Umbilical cord (tissue), 2 donors: ENCODE measurements around the gene MEOX1. TPM values are rescaled to one million over a fixed set of nuclear protein-coding genes. Genes with fewer than 3 reads are reported as not detected.
"Not testable (repeated sequence)": the region's sequence is repeated elsewhere in the genome, so short reads cannot be mapped to it uniquely, and the experiment has no call there.

Experiments used
- DNase-seq: peaks from one replicate; pipeline ENCODE4 v3.0.0-alpha.2; 2015; ENCODE audit warnings: low spot score
- total RNA-seq: library from RNA; depleted of rRNA; stranded (reverse); fragments of >200 nt; gene quantifications from one replicate; pipeline ENCODE4 v1.2.3, GENCODE V29; 2014; ENCODE audit warnings: low replicate concordance; ENCODE audit not compliant: insufficient read depth

Gene MEOX1
- total RNA-seq, 1 donor from 2014 or later = 4.6 TPM

DNA sequence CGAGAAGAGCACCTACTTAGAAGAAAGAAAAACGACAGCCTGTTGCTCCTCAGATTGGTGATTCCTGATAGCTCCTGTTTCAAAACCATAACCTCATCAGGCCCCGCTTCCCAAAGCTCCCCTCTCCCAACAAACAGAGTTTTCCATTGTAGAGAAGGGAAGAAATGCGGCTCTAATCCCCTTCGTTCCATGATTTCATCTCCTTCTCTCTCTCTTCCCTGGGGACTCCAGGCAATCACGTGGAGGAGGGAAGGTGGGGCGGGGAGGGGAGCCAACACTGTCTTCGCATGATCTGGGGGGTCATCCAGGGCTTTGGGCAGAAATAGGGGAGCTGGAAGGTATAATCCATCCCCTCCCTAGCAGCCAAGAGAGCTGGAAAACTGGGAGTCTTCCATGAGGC, 43.4 kb downstream of the MEOX1 start:
- no peak for DNase-seq

DNA sequence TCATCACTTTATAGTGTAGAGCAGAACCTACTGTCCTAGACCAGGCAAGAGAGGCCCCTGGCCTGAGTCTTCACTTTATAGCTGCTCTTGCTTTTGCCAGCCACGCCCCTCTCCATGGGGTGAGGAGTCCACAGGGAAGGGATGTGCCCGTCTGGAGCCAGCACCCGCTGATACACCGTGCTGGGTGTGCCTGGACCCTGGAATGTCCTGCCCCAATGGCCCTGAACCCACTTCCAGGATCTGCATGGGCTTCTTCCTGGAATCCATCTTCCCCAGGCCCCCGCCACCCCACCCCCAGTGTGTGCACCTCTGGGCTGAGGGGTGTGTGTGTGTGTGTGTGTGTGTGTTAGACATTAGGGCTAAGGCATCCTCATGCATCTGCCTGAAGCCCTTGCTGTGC, 44.9 kb downstream of the MEOX1 start:
- DNase-seq = no peak

DNA sequence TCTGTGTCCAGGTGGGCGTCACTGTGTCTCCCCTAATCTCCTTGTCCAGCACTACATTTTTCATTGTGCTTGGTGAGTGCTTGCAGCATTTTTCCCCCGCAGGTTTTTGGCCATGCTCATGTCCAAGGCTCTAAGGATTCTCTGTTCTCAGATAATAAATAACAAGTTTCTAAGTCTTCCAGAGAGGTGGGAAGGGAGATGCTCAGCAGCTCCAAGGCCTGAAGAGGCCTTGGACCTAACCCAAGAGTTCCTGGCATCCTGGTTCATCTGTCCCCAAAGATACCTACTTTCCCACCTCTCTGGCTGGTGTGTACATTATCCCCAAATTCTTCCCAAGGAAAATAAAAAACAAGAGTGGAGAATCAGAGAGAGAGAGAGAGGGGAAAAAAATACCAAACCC, 45.3 kb downstream of the MEOX1 start:
- DNase-seq = no peak

DNA sequence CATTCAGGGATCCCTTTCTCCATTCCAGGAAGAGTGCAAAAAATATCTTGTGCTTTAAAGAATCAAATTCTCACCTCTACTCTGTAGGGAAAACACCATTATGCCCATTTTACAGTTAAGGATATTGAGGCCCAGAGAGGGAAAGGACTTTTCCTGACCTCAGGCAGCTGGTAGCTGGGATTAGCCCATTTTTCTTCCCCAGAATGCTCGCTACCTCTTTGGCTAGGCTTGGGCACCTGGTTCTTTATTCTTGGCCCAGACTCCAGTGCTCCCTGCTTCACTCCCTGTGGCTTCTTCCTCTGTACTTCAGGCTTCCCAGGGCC, 45.7 kb downstream of the MEOX1 start:
- no peak for DNase-seq

DNA sequence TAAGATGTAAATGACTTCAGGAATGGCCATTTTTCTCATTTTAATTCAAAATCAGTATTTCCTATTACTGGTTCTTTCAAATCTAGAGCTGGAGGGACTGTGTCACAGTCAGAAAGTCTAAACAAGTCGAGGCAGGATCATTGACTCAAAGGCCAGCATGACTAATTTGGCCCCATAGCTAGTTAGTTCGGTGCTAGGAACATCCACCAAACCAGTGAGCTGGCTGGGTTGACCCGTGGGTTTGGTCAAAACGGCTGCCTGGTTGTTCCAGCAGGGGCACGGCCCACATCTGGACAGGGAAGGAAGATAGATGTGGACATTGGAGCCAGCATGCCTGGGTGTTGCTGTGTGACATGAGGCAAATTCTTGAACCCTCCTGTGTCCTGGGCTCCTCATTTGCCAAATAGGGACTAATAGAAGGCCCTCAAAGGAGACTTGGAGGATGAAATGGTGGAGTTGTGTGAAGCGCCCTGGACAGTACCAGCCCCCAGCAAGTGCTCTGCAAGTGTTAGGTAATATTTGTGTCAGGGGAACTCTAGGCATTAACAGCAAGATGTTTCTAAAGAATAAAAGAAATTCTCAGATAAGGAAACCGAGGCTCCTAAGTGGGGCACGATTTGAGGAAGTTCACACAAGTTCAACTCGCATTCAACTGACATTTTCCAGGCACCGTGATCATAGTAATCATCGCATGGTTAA, 46.2 kb downstream of the MEOX1 start:
- DNase-seq = no peak

DNA sequence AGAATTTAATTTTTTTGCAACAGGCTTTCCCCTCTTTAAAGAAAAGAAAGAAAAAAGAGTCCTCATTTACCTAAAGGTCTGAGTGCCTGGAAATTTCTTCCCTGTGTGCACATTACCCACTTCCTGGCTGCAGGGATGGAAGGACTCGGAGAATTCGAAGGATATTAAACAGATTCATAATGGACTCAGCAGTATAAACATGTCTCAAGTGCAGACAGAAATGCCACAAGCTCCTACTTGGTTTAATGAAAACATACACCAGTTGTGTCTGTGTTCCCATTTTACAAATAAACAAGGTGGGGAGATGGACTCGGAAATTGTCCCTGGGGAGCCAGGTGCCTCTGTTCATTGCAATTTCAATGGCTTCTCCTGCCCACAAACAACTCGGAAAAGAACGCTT, 47.2 kb downstream of the MEOX1 start:
- DNase-seq = no peak

DNA sequence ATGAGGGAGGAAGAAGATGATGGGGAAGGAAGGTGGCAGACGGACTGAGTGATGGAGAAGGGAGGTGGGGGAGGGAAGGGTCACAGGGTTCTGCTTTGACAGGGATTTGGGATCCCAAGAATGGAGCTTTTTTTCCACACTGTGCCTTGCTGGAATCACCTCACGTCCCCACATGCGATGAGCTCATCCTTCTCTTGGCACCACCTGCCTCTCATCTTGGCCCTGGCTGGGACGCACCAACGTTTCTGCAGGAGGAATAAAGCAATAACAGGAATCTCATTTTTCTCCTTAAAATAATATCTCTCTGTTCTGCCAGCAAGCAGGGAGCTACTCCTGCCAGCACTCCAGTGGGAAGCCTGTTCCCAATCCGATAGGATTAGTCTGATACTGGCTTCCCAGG, 47.8 kb downstream of the MEOX1 start:
- DNase-seq = no peak

DNA sequence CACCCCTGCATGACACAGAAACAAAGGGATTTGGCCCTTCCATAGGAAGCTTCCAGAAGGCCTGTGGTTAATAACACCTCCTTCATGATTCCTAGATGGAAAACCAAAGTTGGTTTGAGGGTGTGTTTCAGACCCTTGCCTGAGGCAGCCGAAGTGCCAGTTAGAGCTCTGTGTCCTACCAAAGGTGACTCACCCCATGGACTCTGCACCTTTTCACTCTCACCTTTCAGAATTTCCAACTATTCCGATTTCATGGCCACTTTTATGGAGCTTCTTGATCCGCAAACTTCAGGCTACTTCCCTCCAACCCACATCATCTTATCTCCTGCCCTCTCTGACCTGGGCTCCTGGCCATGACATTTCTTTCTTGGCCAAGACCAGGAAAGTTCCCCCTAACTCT, 49.2 kb downstream of the MEOX1 start:
- no peak for DNase-seq

DNA sequence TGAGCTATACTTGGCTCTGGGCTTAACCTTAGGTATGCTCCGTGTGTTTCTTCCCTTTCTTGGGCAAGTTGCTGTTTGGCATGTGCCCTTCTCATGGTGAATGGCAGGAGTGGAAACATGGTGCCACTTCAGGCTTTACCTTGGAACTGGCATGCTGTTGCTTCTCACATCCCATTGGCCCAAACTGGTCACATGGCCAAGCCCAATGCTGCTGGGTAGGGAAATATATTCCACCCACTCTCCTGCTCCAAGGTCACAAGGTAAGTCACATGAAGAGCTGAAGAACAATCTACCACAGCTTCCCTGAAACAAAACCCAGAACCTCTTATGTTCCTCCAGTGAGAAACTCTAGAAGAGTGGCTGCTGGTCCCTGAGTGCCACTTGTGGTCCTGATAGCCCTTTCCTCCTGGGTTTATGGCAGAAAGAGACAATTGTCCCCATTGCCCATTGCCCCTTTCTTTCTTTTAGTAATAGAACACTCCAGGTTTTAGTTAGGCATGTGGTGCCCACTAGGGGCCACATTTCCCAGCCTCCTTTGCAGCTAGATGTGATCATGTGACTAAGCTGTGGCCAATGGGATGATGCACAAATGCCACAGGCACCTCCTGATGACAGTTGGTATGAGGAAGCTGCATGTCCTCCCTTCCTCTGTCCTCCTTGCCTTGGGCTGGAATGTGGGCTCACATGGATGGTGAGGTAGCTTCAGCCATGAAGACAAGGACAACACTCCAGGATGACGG, 50.3 kb downstream of the MEOX1 start:
- DNase-seq = no peak

DNA sequence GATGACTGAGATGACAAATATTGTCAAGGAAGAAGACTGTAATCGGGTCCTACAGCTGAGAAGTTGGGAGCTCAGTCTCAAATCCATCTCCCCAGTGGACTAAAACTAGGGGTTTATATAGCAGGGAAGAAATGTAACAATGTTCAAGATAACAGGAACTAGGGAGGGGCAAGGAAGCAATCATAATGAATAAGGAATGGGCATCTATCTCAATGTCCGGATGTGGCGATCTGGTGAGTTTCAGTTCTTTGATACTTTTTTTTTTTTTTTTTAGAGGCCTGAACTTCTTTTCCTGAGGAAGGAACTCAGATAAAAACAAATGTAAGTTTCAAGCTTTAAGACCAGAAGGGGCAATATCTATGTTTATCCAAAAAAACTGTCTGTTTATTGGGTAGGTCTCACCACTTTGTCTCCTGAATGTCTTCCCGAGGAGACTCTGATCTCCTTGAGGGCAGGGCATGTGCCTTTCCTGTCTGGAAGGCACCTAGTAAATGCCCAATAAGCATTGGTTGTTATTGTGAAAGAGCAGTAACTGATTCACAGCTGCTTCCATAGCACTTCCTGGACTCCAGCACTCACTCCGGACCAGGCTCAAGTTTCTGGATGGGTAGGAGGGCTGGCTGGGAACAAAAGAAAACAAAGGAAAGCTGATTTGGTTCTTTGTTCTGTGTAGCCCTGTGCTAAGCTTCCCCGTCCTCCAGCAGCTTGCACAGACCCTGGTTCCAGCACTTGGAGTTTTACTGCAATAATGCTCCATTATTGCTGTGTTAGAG, 51.9 kb downstream of the MEOX1 start:
- no peak for DNase-seq

DNA sequence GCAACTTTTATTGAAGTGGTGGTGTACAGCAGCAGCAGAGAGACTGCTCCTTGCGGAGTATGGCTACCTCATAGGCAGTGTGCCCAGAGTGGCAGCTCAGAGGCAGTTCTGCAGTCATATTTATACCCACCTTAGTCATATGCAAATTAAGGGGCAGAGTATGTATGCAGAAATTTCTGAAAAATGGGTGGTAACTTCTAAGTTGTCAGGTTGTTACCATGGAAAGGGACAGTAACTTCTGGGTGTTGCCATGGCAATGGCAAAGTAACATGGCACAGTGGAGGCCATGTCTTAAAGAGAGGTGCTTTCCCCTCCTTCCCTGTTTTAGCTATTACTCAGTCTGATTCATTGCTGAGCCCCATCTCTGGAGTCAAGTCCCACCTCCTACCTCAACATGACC, 53.4 kb downstream of the MEOX1 start:
- DNase-seq = no peak

DNA sequence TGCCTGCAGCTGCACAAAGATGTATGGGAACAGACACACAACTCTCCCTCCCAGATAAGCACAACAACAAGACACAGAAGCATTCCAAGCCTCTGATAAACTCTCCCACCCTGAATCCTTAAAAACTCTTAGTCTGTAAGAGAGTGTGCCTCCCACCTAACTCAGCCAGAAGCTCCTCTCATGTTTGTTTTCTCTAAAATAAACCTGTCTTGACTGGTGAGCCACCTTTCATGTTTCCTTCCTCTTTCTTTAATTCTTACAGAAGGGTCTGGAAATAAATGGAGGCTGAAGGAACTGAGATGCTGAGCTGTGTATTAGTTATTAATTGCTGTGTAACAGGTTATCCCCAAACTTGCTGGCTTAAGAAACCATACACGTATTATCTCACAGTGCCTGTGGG, 57.2 kb downstream of the MEOX1 start:
- no peak for DNase-seq

DNA sequence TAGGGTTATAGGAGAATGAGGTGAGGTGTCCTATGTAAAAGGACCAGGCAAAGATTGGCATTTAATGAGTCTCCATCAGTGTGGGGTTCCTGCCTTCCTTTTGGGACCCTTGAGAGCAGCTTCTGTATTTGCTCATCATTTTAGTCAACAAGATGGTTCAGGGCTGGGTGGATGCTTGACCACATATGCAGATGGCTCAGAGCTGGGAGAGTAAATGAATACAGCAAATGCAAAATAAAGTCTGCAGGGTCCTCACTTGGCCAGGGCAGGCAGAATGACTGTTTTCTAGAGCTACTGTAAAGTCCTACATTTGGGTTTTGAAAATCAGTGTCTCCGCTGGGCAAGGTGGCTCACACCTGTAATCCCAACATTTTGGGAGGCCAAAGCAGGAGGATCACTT, 58.4 kb downstream of the MEOX1 start:
- no peak for DNase-seq

DNA sequence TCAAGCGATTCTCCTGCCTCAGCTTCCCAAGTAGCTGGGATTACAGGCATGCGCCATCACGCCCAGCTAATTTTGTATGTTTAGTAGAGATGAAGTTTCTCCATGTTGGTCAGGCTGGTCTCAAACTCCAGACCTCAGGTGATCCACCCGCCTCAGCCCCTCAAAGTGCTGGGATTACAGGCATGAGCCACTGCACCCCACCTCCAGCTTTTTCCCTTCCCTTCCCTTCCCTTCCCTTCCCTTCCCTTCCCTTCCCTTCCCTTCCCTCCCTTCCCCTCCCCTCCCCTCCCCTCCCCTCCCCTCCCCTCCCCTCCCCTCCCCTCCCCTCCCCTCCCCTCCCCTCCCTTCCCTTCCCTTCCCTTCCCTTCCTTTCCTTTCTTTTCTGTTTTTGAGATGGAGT, 59.2 kb downstream of the MEOX1 start:
- DNase-seq = not testable (repeated sequence)

DNA sequence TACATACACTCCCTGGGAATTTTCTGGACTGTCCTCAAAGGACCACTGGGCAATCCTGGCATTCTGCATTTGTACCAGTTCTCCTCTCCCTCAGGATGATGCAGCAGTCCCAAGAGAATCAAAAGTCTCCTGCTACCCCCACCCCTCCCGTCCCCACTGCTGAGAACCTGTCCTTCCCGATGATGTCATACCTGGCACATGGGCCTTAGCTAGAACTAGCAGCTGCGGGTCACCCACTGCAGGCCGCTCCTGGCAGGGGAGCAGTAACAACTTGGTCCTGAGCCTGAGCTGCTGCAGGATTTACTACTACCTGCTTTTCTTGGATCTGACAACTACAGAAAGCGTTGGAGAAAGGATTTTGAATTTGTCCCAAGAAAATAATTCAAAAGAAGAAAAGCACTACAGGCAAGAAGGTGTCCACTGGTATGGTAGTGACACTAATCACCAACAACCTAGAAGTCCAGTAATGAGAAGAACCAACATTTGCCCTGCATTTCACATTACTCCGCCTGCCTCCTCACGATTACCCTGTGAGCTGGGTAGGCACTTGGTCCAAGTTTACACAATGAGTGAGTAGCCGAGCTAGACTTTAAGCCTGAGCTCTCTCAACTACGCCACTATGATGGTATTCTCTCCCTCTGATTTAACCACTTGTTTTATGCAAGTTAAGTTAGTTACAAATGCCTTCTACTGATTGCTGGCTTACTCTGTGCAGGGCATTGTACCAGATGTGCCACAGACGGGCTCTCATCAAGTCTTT, 60.3 kb downstream of the MEOX1 start:
- DNase-seq = no peak

DNA sequence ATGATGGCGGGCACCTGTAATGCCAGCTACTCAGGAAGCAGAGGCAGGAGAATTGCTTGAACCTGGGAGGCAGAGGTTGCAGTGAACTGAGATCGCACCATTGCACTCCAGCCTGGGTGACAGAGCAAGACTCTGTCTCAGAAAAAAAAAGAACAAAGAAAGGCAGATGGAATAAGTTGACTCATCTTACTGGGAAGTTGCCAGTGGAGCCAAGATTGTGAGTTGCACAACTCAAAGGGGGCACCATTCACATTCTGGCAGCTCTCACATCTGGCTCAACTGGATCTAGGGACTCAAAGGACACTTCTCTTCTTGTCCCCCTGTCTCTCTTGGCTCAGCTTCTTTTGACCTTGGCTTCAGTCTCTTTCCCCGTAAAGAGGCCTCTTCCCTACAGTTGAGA, 61.9 kb downstream of the MEOX1 start:
- peak; percentile 74 for DNase-seq

DNA sequence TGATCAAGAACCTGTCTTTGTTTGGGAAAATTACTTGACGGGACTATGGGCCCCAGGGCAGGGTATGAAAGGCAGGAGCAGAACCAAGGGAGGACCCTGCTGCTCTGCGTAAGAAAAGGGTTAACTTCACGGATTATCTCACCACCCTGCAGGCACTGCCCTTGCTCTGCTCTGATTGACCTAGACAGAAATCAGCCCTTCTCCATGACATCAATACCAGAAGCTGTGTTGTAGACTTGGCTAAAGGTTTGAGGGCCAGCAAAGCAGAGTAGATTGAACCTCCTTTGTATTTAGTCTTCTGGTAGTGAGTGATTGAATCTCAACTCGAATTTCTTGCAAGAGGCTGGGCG, 62.7 kb downstream of the MEOX1 start:
- DNase-seq = no peak

DNA sequence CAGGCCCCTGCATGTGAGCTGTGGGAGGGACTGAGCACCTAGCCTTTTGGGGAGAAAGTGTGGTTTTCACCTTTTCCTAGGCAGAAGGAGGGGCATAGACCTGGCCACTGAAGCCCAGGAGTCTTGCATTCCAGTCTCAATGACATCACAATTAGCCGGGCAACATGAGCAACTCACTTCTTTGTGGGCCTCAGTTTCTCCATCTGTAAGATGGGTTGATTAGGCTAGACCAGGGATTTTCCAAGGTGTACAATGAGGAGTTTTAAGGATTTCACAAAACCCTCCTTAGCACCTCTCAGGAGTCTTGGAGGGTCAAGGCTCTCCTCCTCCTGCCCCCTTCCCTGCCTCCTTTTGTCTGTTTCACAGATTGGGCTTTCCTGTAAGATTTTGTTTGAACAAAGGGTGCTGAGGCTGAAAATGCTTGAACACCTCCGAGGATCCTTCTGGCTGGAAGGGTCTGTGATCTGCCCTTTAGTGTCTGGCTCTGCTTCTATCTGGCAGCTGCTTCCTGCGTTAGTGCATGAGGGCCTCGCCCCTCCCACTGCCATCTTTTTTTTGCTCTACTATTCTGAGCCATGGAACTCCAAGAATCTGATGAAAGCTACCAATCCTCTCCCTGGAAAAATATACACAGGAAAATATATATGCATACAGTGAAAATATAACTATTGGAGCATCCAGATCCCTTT, 63.2 kb downstream of the MEOX1 start:
- DNase-seq = peak; percentile 81

DNA sequence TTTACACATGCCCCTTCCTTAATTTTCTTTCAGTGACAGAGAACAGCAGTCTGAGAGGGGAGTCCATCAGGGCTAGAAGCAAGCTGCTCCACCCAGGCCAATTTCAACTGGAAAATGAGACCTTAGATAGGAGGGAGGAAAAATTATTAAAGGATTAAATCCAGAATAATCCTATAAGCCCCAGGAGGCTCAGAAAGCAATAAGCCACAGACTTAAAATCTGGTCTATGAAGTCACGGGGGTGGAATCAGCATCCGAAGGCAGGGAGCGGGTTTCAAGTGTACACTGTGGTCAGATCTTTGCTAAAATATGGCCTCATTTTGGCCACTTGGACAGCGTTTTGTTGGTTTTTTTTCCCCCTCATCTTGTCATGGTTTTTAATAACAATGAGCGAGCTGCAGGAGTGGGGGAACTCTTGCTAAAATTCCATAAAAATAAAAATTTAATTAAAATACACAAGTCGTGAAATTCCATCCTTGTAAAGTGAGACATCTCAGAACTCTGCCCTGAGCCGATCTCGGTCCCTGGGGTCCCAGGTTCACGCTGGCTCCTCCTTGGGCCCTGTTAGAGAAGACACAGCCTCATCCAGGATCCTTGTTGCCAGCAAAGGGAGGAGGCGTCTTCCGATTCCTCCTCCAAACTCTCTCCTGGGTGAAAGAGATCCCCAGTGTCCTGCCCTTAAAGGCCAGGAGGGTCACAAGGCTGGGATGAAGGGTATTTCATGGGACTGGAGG, 63.9 kb downstream of the MEOX1 start:
- DNase-seq = peak; percentile 74

DNA sequence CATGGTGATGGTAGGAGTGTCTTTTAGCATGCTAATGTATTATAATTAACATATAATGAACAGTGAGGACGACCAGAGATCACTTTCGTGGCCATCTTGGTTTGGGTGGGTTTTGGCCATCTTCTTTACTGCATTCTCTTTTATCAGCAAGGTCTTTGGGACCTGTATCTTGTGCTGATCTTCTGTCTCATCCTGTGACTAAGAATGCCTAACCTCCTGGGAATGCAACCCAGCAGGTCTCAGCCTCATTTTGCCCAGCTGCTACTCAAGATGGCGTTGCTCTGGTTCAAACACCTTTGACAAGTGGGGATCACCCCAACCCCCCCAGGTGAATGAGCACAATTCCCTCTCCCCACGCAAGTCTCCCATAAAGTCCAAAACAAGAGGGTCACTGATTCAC, 66.3 kb downstream of the MEOX1 start:
- no peak for DNase-seq
